ENCODE measurements around the gene TMEM80. TPM values are rescaled to one million over a fixed set of nuclear protein-coding genes. Genes with fewer than 3 reads are reported as not detected.

The TMEM80 gene
- total RNA-seq, 1 donor from 2014 or later: 16.9 TPM

DNA sequence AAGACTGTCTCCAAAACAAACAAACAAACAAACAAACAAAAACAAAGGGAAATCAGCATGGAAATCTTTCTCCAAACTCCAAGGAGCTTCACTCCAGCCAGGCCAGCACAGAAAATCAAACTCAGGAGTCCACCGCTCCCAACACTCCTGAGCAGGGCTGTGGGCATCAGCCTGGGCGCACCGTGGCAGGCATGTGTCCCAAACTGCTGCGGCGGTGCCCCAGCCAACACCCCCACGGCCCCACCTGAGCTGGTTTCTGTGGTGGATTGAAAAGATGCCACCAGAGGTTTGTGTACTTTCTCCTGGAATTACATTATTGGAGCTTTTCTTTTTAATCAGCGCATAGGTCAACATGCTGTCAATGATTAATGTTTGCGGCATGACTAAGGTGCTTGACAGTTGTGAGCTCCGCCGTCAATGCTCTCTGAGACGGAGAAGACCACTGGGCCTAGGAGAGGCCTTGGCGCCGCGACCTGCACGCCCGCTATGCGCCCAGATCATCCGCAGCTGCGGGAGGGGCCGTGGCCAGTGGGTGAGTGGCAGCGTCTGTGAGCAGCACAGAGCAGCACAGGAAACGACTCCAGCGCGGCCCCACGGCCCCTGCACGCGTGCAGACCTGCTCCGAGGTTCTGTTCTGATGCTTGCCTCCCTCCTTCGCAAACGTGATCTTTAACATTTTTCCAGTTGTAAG, 40.4 kb upstream of the TMEM80 start:
- Mint-ChIP-seq H3K4me3 (ENCODE audit: unreplicated experiment) (no peak overlapping the region), H3K27ac (ENCODE audit: unreplicated experiment) (no peak overlapping the region), H3K36me3 (ENCODE audit: low read depth) (peaks cover 8% of the 10 kb centered on the region), H3K9me3 (ENCODE audit: low read depth) (no peaks in the 10 kb centered on the region), H3K27me3 (ENCODE audit: low read depth) (no peaks in the 10 kb centered on the region), H3K4me1 (ENCODE audit: low read depth) (no peaks in the 10 kb centered on the region)
- no peak for DNase-seq (ENCODE audit: low spot score)
- TF ChIP-seq, protein P1, sequence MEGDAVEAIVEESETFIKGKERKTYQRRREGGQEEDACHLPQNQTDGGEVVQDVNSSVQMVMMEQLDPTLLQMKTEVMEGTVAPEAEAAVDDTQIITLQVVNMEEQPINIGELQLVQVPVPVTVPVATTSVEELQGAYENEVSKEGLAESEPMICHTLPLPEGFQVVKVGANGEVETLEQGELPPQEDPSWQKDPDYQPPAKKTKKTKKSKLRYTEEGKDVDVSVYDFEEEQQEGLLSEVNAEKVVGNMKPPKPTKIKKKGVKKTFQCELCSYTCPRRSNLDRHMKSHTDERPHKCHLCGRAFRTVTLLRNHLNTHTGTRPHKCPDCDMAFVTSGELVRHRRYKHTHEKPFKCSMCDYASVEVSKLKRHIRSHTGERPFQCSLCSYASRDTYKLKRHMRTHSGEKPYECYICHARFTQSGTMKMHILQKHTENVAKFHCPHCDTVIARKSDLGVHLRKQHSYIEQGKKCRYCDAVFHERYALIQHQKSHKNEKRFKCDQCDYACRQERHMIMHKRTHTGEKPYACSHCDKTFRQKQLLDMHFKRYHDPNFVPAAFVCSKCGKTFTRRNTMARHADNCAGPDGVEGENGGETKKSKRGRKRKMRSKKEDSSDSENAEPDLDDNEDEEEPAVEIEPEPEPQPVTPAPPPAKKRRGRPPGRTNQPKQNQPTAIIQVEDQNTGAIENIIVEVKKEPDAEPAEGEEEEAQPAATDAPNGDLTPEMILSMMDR (IDR thresholded peaks at IDR 0.05): no peak

DNA sequence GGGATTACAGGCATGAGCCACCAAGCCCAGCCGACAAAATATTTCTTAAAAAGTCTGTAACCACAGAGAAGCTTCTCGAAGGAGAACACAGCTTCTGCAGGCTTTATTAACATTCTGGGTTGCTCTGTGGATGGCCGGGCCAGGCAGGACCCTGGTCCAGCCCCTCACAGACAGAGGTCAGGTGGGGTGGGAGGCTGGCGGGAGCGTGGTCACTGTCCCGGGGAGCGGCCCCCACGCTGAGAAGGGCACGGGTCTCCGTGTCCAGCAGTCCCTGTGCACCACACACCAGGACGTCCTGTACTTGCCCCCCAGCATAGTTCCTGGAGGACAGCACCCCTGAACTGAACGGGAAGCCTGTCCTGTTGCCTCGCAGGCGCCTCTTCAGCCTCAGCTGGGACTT, 39.2 kb upstream of the TMEM80 start:
- TF ChIP-seq, protein P1 (IDR thresholded peaks at IDR 0.05): no peak
- Mint-ChIP-seq H3K4me3 (ENCODE audit: unreplicated experiment) (no peak overlapping the region), H3K4me1 (ENCODE audit: low read depth) (no peaks in the 10 kb centered on the region), H3K9me3 (ENCODE audit: low read depth) (no peaks in the 10 kb centered on the region), H3K27ac (ENCODE audit: unreplicated experiment) (no peak overlapping the region), H3K36me3 (ENCODE audit: low read depth) (peaks cover 7% of the 10 kb centered on the region), H3K27me3 (ENCODE audit: low read depth) (no peaks in the 10 kb centered on the region)
- no peak for DNase-seq (ENCODE audit: low spot score)

DNA sequence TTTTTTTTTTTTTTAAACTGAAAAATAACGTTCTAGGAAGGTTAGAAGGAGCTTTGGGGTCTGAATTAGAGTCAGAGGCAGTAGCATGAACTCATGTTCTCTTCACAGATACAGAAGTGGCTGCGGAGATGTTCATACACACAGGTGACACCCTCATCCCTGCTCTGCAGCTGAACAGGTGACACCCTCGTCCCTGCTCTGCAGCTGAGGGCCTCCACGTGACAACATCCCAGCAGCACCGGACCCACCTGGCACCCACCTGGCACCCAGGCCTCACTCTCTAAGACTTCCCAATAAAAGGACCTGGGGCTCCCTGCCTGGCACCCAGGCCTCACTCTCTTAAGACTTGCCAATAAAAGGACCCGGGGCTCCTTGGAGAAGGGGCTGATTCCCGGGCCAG, 38.8 kb upstream of the TMEM80 start:
- no peaks in the 10 kb centered on the region for H3K27me3 Mint-ChIP-seq (ENCODE audit: low read depth)
- H3K27ac Mint-ChIP-seq (ENCODE audit: unreplicated experiment): no peak overlapping the region
- no peaks in the 10 kb centered on the region for H3K4me1 Mint-ChIP-seq (ENCODE audit: low read depth)
- no peak overlapping the region for H3K4me3 Mint-ChIP-seq (ENCODE audit: unreplicated experiment)
- H3K36me3 Mint-ChIP-seq (ENCODE audit: low read depth): peaks cover 8% of the 10 kb centered on the region
- no peak for DNase-seq (ENCODE audit: low spot score)
- H3K9me3 Mint-ChIP-seq (ENCODE audit: low read depth): no peaks in the 10 kb centered on the region
- TF ChIP-seq, protein P1 (IDR thresholded peaks at IDR 0.05): no peak

DNA sequence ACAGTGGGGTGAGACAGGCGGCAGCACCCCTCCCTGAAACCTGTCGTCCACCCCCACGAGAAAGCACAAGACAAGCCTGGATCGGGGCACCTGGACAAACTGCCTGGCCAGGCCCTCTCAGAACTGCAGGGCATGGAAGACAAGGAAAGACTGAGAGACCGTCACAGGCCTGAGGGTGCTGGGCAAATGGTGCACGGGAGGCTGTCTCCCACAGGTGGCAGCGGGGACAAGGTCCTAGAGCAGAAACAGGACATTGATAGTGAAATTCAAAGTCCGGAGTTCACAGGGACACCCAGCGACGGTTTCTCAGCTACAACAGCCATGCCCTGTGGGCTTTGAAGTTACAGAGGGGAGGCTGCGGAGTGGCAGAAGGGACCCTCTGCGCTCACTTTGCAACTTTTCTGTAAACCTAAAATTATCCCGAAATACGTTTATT, 37.9 kb upstream of the TMEM80 start:
- no peak overlapping the region for H3K4me3 Mint-ChIP-seq (ENCODE audit: unreplicated experiment)
- TF ChIP-seq, protein P1 (IDR thresholded peaks at IDR 0.05): no peak

DNA sequence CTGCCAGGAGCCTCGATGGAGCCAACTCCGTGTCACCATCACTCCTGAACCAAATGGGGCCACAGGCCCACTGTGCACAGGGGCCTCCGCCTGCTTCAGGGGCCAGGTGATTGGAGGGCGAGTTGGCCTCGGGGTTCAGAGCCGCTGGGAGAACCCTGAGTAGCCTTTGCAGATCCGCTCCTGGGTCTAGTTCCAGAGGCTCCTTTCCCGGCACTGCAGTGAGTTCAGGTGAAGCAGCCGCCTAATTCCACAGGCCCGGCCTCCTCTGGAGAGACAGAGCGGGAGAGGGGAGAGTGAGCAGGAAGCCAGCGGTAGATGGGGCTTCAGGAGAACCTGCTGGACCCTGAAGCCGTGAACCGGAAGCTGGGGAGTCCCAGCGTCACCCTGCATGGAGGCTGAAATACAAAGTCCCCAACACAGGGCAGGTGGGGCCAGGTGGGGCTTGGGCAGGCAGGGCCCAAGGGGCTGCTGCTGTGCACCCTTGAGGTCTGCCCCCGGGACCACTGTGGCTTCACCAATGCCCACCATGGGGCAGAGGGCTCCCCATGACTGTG, 36.0 kb upstream of the TMEM80 start:
- peaks cover 7% of the 10 kb centered on the region for H3K36me3 Mint-ChIP-seq (ENCODE audit: low read depth)
- no peaks in the 10 kb centered on the region for H3K9me3 Mint-ChIP-seq (ENCODE audit: low read depth)
- H3K27ac Mint-ChIP-seq (ENCODE audit: unreplicated experiment): no peak overlapping the region
- DNase-seq (ENCODE audit: low spot score): no peak
- H3K4me3 Mint-ChIP-seq (ENCODE audit: unreplicated experiment): no peak overlapping the region
- H3K27me3 Mint-ChIP-seq (ENCODE audit: low read depth): no peaks in the 10 kb centered on the region
- no peaks in the 10 kb centered on the region for H3K4me1 Mint-ChIP-seq (ENCODE audit: low read depth)
- TF ChIP-seq, protein P1 (IDR thresholded peaks at IDR 0.05): no peak

More for the DNA sequence above, 37.9 kb upstream of the TMEM80 start:
- Mint-ChIP-seq H3K27me3 (ENCODE audit: low read depth) (no peaks in the 10 kb centered on the region), H3K27ac (ENCODE audit: unreplicated experiment) (no peak overlapping the region), H3K9me3 (ENCODE audit: low read depth) (no peaks in the 10 kb centered on the region), H3K4me1 (ENCODE audit: low read depth) (no peaks in the 10 kb centered on the region), H3K36me3 (ENCODE audit: low read depth) (peaks cover 6% of the 10 kb centered on the region)
- DNase-seq (ENCODE audit: low spot score): no peak

All from chondrocyte (in vitro differentiated cells).